Smooth muscle cell (in vitro differentiated cells): Measurements from ENCODE around the gene ATF7IP. TPM values are rescaled to one million over a fixed set of nuclear protein-coding genes. Genes with fewer than 3 reads are reported as not detected.

Experiments used
- DNase-seq: peaks from one replicate; lab custom pipeline; 2025; ENCODE audit not compliant: unreplicated experiment; lab: John Stamatoyannopoulos, UW
- H2AFZ ChIP-seq: fragments of 200-600 bp; sonication (generic); 2 replicates; pipeline ENCODE4 v1.6.0; 2016; ENCODE audit warnings: antibody characterized with exemption, low read depth, mild to moderate bottlenecking
- H3F3A ChIP-seq: fragments of 200-600 bp; sonication (generic); 2 replicates; pipeline ENCODE4 v1.6.0; 2017; ENCODE audit warnings: antibody characterized with exemption, low read depth
- H3K27ac ChIP-seq: fragments of 200-600 bp; sonication (generic); 2 replicates; pipeline ENCODE4 v1.5.1; 2016; ENCODE audit warnings: low read depth, mild to moderate bottlenecking
- H3K27me3 ChIP-seq: fragments of 200-600 bp; sonication (generic); 2 replicates; pipeline ENCODE4 v1.6.1; 2016; ENCODE audit warnings: low read depth, mild to moderate bottlenecking
- H3K36me3 ChIP-seq: fragments of 200-600 bp; sonication (generic); 2 replicates; pipeline ENCODE4 v1.5.1; 2016; ENCODE audit warnings: low read depth
- H3K4me1 ChIP-seq: fragments of 200-600 bp; sonication (generic); 2 replicates; pipeline ENCODE4 v1.5.1; 2016; ENCODE audit warnings: low read depth
- H3K4me2 ChIP-seq: fragments of 200-600 bp; sonication (generic); 2 replicates; pipeline ENCODE4 v1.6.0; 2016; ENCODE audit warnings: mild to moderate bottlenecking
- H3K4me3 ChIP-seq: fragments of 200-600 bp; sonication (generic); 2 replicates; pipeline ENCODE4 v1.5.1; 2016; ENCODE audit warnings: mild to moderate bottlenecking
- H3K79me2 ChIP-seq: fragments of 200-600 bp; sonication (generic); 2 replicates; pipeline ENCODE4 v1.6.0; 2016; ENCODE audit warnings: low read depth, mild to moderate bottlenecking
- H3K9ac ChIP-seq: fragments of 200-600 bp; sonication (generic); 2 replicates; pipeline ENCODE4 v1.6.0; 2016; ENCODE audit warnings: low read depth
- H3K9me3 ChIP-seq: fragments of 200-600 bp; sonication (generic); replicated peaks from 2 replicates; pipeline ENCODE4 v1.5.1; 2016; ENCODE audit warnings: low read depth
- H4K20me1 ChIP-seq: fragments of 200-600 bp; sonication (generic); 2 replicates; pipeline ENCODE4 v1.6.0; 2016; ENCODE audit warnings: low read depth
- CTCF ChIP-seq: fragments of 200-600 bp; sonication (generic); IDR thresholded peaks from 2 replicates; pipeline ENCODE4 v1.5.1; 2017; ENCODE audit warnings: borderline replicate concordance, mild to moderate bottlenecking, antibody characterized with exemption; ENCODE audit not compliant: insufficient read depth, poor library complexity, severe bottlenecking
- WGBS: methylation state at CpG from one replicate; pipeline ENCODE4 v1.1.7; 2016; ENCODE audit warnings: low lambda C conversion rate; 5-methylcytosine and 5-hydroxymethylcytosine counted together
- polyA plus RNA-seq: library from polyadenylated mRNA; unstranded; fragments of >200 nt; fragmentation: Nextera tagmentation; extraction: Ambion mirVana; gene quantifications from 2 replicates; pipeline ENCODE4 v1.2.1, GENCODE V29; 2016
- total RNA-seq: library from RNA; depleted of rRNA; stranded (reverse); fragments of >200 nt; gene quantifications from 2 replicates; pipeline ENCODE4 v1.2.3, GENCODE V29; 2014

The ATF7IP gene
- total and polyA plus RNA-seq, 2 experiments from 2014 or later = 27.5 to 66.8 TPM

DNA sequence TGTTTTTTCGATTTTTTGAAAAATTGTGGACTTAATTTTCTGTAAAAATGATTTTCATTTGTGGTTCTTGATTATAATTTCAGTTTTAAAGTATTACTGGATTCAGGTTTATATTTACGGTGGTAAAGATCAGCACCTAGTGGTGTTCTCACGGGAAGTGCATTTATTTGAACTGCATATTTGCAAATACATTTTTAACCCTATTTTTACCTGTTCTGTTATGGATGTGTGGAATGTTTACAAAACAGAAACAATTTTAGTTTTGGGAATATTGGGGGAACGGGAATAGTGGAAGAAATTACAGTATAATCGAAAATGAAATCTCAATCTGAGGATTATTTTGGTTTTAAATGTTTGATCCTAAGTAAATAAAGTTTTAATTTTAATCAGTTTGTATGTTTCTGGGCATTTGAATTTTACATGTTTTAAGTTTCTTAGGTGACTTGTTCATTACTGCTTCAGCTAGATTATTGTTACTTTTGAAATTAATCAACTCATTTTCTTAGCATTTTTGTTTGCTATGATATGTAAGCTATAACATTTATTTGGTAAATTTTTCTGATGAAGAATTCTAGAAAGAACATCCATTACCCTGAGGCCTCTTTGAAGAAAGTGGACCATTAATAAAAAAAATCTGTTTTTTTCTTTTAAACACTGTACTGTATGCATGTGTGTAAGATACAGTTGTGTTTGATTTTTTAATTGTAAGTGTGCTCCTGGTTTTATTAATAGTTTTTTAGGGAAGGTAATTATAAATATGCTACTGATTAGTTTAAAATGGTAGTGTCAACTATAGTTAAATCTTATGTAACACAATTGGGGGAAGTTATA, 942 bp downstream of the ATF7IP start:
- Histone ChIP-seq H2AFZ (peak overlapping the region; percentile 63), H3K79me2 (peaks cover 55% of the 10 kb centered on the region), H4K20me1 (no peaks in the 10 kb centered on the region), H3K4me3 (peak overlapping the region; percentile 75), H3K36me3 (no peaks in the 10 kb centered on the region), H3K9ac (peak overlapping the region; percentile 94), H3K9me3 (no peaks in the 10 kb centered on the region), H3K27me3 (no peaks in the 10 kb centered on the region), H3K27ac (peak overlapping the region; percentile 94), H3F3A (peaks cover 5% of the 10 kb centered on the region), H3K4me1 (peaks cover 21% of the 10 kb centered on the region), H3K4me2 (peak overlapping the region; percentile 97)
- 2% methylated on average over 5 of the region's 5 CpGs for WGBS
- peak; percentile 40 for TF ChIP-seq CTCF
- no peak for DNase-seq

- WGBS = 12% methylated on average over 7 of the region's 7 CpGs
- Histone ChIP-seq H3K27me3 (no peaks in the 10 kb centered on the region), H3K79me2 (peaks cover 62% of the 10 kb centered on the region), H3K9ac (peak overlapping the region; percentile 94), H3K4me3 (peak overlapping the region; percentile 75), H3K4me1 (peaks cover 29% of the 10 kb centered on the region), H2AFZ (peak overlapping the region; percentile 25), H4K20me1 (no peaks in the 10 kb centered on the region), H3K4me2 (peak overlapping the region; percentile 97), H3F3A (peaks cover 5% of the 10 kb centered on the region), H3K27ac (peak overlapping the region; percentile 94), H3K36me3 (no peaks in the 10 kb centered on the region), H3K9me3 (no peaks in the 10 kb centered on the region)
- no peak for DNase-seq
- no peak for TF ChIP-seq CTCF
Observed at GRCh38 chr12:14367040-14367661, 1.7 kb downstream of the ATF7IP start.

DNA sequence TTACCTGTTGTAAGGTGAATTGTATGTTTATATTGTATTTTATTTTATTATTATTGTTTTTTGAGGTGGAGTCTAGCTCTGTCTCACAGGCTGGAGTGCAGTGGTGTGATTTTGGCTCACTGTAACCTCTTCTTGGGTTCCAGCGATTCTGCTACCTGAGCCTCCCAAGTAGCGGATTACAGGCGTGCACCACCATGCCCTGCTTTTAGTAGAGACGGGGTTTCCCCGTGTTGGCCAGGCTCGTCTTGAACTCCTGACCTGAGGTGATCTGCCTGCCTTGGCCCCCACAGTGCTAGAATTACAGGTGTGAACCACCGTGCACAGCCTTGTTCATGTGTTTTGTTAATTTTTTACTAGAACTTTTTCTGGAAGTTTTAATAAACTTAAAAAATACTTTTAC, 3.8 kb downstream of the ATF7IP start:
- no peaks in the 10 kb centered on the region for H3K36me3 ChIP-seq
- H3K79me2 ChIP-seq = peaks cover 84% of the 10 kb centered on the region
- WGBS = 96% methylated on average over 7 of the region's 7 CpGs
- TF ChIP-seq CTCF = no peak
- no peaks in the 10 kb centered on the region for H3K9me3 ChIP-seq
- H3K27me3 ChIP-seq = no peaks in the 10 kb centered on the region
- peaks cover 45% of the 10 kb centered on the region for H3K4me1 ChIP-seq
- no peak overlapping the region for H2AFZ ChIP-seq
- DNase-seq = no peak
- no peak overlapping the region for H3K9ac ChIP-seq
- H3K4me3 ChIP-seq = no peak overlapping the region
- H3K4me2 ChIP-seq = no peak overlapping the region
- H3F3A ChIP-seq = peaks cover 5% of the 10 kb centered on the region
- H4K20me1 ChIP-seq = no peaks in the 10 kb centered on the region
- H3K27ac ChIP-seq = no peak overlapping the region
